Measurements from ENCODE around the gene SGK2.

DNA sequence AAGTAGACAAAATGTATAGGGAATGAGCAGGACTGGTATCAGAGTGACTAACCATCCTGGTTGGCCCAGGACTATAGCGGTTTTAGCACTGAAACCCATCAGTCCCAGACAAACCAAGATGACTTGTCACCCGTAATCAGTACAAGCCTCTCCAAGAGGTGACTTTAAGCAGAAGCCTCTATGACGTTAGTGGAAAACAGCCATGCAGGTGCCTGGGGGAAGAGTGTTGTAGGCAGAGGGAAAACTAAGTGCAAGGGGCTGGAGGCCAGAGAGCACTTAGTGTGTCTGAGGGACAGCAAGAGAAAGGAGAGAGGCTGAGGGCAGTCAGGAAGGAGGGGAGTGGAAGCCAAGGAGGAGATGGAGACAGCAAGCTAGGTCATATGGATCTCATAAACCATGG lies 2.1 kb downstream of the SGK2 start:
- TF ChIP-seq, protein P1, sequence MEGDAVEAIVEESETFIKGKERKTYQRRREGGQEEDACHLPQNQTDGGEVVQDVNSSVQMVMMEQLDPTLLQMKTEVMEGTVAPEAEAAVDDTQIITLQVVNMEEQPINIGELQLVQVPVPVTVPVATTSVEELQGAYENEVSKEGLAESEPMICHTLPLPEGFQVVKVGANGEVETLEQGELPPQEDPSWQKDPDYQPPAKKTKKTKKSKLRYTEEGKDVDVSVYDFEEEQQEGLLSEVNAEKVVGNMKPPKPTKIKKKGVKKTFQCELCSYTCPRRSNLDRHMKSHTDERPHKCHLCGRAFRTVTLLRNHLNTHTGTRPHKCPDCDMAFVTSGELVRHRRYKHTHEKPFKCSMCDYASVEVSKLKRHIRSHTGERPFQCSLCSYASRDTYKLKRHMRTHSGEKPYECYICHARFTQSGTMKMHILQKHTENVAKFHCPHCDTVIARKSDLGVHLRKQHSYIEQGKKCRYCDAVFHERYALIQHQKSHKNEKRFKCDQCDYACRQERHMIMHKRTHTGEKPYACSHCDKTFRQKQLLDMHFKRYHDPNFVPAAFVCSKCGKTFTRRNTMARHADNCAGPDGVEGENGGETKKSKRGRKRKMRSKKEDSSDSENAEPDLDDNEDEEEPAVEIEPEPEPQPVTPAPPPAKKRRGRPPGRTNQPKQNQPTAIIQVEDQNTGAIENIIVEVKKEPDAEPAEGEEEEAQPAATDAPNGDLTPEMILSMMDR (conservative IDR thresholded peaks at IDR 0.05; ENCODE audit: low read length) = no peak
- no peak for TF ChIP-seq EZH2phosphoT487 (IDR thresholded peaks at IDR 0.05; ENCODE audit: borderline replicate concordance, low read depth, low read length)
